ENCODE results near the gene JOSD1. TPM values are rescaled to one million over a fixed set of nuclear protein-coding genes. Genes with fewer than 3 reads are reported as not detected.
A peak's percentile ranks its signal among the peaks of the same experiment; 100 is the strongest.

Gene JOSD1
- total RNA-seq, 1 donor from 2014 or later = 53.8 TPM

- no peak for DNase-seq (ENCODE audit: low spot score)
Observed at GRCh38 chr22:38715176-38715764, 14.5 kb upstream of the JOSD1 start.

GRCh38 chr22:38713921-38714320 is 13.2 kb upstream of the JOSD1 start:
- DNase-seq (ENCODE audit: low spot score) = no peak

DNA sequence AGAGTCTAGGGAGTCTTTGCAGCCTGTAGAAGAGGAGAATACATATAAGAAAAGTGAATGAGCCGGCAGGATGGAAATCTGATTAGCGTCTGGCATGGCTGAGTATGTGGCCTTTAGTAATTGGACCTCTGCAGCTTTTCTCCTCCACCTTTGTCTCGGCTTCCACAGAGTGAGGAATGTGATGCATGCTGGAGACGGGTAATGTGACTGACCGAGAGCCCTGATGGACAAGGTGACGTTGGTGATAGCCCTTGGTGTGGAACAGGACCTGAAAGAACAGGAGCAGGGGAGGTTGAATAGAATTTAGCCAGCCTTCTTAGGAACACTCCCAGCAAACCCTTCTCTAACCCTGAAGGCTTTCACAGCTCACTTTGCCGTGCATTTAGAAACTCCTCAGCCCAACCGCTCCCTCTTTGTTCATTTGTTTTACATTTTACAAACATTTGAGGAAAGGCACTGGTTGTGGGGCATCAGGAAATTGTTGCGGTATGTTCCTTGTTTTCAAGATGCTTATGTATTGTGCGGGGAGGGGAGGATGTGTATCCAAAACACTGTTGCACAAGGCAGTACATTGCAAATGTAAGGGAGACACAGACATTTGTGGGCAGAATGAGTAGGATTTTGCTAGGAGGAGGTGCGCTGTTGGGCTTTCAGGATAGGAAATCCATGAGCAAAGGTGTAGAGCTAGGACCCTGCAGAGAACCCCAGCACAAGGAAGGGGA is 11.9 kb upstream of the JOSD1 start:
- no peak for DNase-seq (ENCODE audit: low spot score)

DNA sequence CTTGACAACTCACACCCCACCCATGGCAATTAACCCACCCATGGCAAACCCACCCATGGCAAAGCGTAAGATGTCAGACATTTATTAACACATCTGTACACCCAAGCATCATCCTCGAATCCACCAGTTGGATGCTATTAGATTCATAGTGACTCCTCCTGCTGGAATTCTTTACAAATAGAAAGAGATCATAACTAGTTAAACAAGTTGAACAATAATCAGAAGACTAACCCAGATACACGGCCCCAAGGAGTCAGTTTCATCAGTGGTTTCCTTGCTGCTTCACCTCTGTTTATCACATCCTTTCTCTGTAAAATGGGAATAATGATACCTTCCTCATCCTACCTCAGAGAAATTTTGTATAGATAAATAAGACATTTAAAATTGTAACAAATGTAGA is 10.1 kb upstream of the JOSD1 start:
- no peak for DNase-seq (ENCODE audit: low spot score)

DNA sequence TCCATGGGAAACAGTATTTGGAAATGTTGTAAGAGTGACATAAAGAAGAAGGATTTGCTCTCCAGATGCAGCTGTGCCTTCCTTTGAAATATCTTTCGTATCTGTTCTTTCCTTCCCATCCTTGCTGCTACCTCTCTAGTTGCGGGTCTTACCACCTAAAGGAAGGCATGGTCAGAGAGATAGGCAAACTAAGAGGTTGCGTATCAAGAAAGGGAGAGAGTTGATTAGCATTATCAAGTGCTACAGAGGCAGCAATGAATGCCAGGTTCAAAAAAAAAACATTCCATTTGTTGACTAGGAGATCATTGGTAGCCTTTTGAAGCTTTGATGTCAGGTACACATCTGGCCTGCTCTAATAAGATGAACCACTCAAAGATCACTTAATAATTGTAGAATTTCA is 9.6 kb upstream of the JOSD1 start:
- no peak for DNase-seq (ENCODE audit: low spot score)

DNA sequence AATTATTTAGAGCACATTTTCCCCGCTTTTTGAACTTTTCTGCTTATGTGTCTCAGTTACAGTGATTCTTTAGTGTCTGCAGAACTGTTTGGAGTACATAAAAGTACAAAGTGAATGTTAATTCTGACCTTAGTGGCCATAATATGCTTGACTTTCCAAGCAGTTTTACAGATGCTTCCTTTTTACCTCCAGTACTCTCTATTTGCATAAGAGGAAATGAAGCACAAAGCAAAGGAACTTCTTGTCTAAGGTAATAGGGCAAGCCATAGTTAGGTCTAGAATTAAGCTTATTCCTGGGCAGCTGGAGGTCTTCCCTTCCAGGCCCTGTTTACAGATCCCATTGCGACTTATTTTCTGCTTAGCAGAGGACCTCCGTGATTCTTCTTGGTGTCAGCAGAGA is 8.6 kb upstream of the JOSD1 start:
- DNase-seq (ENCODE audit: low spot score) = no peak

DNA sequence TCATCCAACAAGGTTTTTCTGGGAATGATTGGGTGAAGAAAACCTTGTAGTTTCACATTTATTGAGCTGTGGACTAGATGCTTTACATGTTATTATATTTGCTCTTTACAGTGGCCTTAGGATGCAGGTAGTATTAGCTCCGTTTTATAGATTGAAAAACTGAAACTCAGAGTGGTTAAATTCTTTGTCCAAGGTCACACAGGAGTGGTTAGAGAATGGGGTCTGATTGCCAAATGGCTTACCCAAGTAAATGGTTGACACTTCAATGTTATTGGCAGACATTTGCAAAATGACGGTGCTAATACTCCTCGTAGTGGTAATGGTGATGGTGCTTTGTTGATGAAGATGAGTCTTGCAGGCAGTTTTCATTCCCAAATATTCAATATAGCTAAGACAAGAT is 7.2 kb upstream of the JOSD1 start:
- no peak for DNase-seq (ENCODE audit: low spot score)

GRCh38 chr22:38707346-38707745 is 6.6 kb upstream of the JOSD1 start:
- no peak for DNase-seq (ENCODE audit: low spot score)

GRCh38 chr22:38706901-38707195 is 6.1 kb upstream of the JOSD1 start:
- DNase-seq (ENCODE audit: low spot score) = no peak

DNA sequence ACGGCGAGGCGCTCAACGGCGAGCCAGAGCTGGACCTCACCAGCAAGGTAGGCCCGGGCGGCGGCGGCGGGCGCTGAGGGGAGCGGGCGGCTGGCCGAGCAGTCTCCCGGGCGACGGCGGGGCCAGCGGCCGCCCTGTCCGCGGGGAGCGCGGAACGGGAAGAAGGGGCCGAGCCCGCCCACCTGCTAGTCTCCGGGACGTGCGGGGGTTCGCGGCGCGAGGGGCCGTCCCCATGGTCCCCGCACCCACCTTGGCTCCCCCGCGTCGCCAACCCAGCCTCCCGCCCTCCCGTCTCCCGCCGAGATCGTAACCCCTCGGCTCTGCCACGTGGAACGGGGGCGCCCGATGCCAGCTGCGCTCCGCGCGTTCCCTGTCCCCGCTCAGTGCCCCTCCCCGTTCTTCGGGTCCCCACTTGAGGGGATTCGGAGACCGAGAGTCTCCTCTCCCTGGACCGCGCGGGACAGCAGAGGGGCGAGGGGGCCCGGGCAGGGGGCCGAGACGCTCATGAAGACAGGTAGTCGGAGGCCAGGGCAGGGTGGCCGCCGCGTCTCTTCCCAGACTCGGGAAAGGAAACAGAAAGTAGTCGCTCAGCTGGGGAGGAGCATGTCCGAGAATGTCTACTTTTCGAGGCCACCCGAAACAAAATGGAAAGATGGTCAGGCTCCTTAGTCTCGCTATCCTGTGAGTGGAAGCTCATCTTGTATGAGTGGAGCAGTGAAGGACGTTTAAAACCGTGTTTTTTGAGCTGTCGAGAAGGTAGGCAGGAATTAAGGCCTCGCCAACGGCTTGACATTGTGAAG is 5.6 kb upstream of the JOSD1 start:
- no peak for DNase-seq (ENCODE audit: low spot score)

GRCh38 chr22:38705235-38706100 is 4.7 kb upstream of the JOSD1 start, which contains the start of gene GTPBP1:
TSS of gene GTPBP1 (plus strand) at chr22:38705944. CDS start at chr22:38705956, 12 bp downstream.
- peak; percentile 97 for DNase-seq (ENCODE audit: low spot score)

DNA sequence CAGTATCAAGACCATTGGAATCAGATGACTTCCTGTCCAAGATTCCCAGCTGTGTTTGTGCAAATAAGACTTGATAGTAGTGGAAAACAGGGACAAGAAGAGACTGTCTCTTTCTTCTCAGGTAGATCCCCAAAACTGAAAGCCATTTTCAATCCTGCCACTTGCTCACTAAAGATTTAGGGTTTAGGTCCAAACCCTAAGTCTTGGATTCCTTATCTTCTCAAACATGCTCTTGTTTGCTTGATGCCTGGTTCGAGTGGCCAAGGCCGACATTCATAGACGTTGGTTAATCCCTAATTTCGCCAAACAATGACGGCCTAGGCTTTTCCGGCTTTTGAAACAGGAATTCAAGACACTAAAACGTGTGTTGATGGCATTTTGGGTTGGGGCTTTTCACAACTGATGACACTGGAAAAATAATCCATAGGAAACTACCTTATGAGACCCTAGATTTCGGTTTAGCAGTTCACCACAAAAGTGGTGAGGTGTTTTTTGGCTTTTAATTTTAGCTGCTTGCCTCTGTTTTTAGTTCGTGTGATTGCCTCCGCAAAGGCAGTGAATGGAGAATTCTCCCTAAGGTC is 4.0 kb upstream of the JOSD1 start:
- no peak for DNase-seq (ENCODE audit: low spot score)

- DNase-seq (ENCODE audit: low spot score) = peak; percentile 94
Observed at GRCh38 chr22:38700270-38700788, 414 bp downstream of the JOSD1 start.

GRCh38 chr22:38699784-38700183 is 959 bp downstream of the JOSD1 start:
- DNase-seq (ENCODE audit: low spot score) = peak; percentile 68

DNA sequence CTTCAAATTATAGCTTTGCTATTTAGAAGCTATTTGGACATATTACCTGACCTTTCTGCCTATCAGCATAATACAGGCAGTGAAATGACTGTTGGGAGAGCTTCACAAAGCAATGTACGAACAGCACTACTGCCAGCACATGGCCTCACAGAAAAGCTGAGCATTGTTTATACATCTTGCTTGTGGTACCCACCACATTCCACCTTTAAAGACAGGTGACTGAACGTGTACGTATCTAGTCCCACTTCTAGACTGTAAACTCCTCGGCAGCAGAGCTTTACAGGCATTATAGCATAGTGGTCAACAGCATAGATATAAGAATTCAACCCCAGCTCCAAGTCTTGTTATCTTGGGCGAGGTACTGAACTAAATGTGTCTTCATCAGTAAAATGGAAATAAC is 1.6 kb downstream of the JOSD1 start:
- DNase-seq (ENCODE audit: low spot score) = no peak

DNA sequence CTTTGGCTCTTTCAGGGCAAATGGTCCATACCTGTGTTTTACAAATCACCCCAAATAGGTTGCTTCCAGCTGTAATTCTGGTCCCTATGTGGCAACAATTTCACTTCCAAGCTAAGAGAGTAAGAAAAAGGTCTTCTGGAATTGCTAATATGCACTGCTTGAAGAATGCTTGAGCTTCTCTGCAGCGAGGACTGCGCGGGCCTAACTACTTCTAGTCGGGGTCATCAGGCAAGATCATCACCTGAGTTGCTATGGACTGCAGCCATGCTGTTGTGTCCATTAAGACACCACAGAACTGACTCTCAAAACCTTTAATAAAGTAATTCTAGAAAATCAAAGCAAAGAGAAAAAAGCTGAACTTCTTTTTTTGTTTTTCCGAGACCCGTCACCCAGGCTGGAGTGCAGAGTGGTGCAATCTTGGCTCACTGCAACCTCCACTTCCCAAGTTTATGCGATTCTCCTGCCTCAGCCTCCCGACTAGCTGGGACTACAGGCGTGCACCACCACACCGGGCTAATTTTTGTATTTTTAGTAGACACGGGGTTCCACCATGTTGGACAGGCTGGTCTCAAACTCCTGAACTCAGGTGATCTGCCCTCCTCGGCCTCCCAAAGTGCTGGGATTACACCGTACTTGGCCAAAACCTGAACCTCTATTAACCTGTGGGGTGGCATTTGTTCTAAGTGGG is 2.2 kb downstream of the JOSD1 start:
- DNase-seq (ENCODE audit: low spot score) = peak; percentile 49

DNA sequence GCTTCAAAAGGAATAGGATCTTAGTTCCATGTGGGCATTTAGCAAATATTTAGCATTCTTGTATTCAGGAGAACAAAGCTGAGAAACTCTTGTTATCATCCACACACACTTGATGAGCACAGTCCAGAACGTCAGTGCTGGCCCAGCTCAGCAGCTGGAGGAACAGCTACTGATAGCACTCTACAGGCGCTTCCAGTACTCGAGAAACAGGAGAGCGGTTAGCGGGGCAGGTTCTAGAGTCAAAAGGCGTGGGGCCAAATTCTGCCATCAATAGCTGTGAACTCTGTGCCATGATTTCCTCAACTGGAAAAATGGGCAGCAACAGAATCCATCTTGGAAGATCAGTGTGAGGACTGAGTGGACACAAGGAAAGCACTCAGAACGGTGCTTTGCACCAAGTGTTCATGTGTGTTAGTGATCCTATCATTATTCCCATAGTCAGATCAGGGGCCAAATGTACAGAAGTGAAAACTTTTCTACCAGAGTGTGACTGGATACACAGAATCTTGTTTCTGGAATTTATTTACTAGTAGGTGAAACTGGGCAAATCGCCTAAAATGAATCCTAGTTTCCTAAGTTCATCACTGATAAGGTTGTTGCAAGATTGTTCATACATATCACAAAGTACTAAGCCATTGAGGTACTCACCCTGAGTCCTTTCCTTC is 3.2 kb downstream of the JOSD1 start:
- no peak for DNase-seq (ENCODE audit: low spot score)

- DNase-seq (ENCODE audit: low spot score) = no peak
Observed at GRCh38 chr22:38696606-38697424, 3.9 kb downstream of the JOSD1 start.

- no peak for DNase-seq (ENCODE audit: low spot score)
Observed at GRCh38 chr22:38694940-38695339, 5.8 kb downstream of the JOSD1 start.
